Right ventricle myocardium inferior (tissue), 1 donor: ENCODE measurements around the gene MAB21L4. TPM values are rescaled to one million over a fixed set of nuclear protein-coding genes. Genes with fewer than 3 reads are reported as not detected.

Source experiments
- total RNA-seq: library from RNA; stranded (reverse); fragmentation: NEBNext Ultra II Directional; extraction: Animal tissue kit (Norgen Biotek cat#: 25700); gene quantifications from one replicate; pipeline ENCODE4 v1.2.1, GENCODE V29; 2021
- donor health status: DM: no; HTN: yes; CAD: no; lungs with severe emphysema.

MAB21L4 gene
- total RNA-seq, 1 donor from 2014 or later: not detected

Other genes with a start within 250 kb of the MAB21L4 start
- gene AQP12B, start 213.3 kb downstream of the MAB21L4 start, total RNA-seq: not detected
- gene AQP12A, start 204.3 kb downstream of the MAB21L4 start, total RNA-seq: not detected
- gene KIF1A, start 75.9 kb downstream of the MAB21L4 start, total RNA-seq: 1.5 TPM
- not detected for gene AGXT, start 27.3 kb downstream of the MAB21L4 start, total RNA-seq
- gene CROCC2, start 10.2 kb upstream of the MAB21L4 start, total RNA-seq: not detected
- gene SNED1, start 102.5 kb upstream of the MAB21L4 start, total RNA-seq: 6.7 TPM
- 23.0 TPM for gene MTERF4, start 206.1 kb upstream of the MAB21L4 start, total RNA-seq